GM23338 (cell line): ENCODE data around the gene KCNMA1. TPM values are rescaled to one million over a fixed set of nuclear protein-coding genes. Genes with fewer than 3 reads are reported as not detected.

ENCODE experiments used
- ATAC-seq: fragments of 200-7000 bp; cut with Tn5 transposase; 3 replicates; pipeline ENCODE4 v1.9.1; 2020
- DNase-seq: peaks from one replicate; pipeline ENCODE4 v3.0.0-alpha.2; 2015; ENCODE audit warnings: low spot score
- H2AFZ ChIP-seq: fragments of 200-600 bp; sonication (generic); 2 replicates; pipeline ENCODE4 v1.8.0; 2016; ENCODE audit warnings: antibody characterized with exemption, mild to moderate bottlenecking, moderate library complexity
- H3F3A ChIP-seq: fragments of 200-600 bp; sonication (generic); replicated peaks from 2 replicates; pipeline ENCODE4 v1.8.0; 2017; ENCODE audit warnings: antibody characterized with exemption, mixed run types, low read depth
- H3K27ac ChIP-seq: fragments of 200-600 bp; sonication (generic); 2 replicates; pipeline ENCODE4 v1.6.1; 2016; ENCODE audit warnings: low read depth
- H3K27me3 ChIP-seq: fragments of 200-600 bp; sonication (generic); 2 replicates; pipeline ENCODE4 v1.8.0; 2016; ENCODE audit warnings: mild to moderate bottlenecking, mixed run types, moderate library complexity; ENCODE audit not compliant: insufficient read depth
- H3K36me3 ChIP-seq: fragments of 200-600 bp; sonication (generic); 2 replicates; pipeline ENCODE4 v1.8.0; 2016; ENCODE audit warnings: mild to moderate bottlenecking; ENCODE audit not compliant: insufficient read depth
- H3K4me1 ChIP-seq: fragments of 200-600 bp; sonication (generic); 2 replicates; pipeline ENCODE4 v1.8.0; 2016; ENCODE audit warnings: mild to moderate bottlenecking, moderate library complexity; ENCODE audit not compliant: insufficient read depth
- H3K4me2 ChIP-seq: fragments of 200-600 bp; sonication (generic); 2 replicates; pipeline ENCODE4 v1.7.1; 2017; ENCODE audit warnings: mixed run types
- H3K4me3 ChIP-seq: fragments of 200-600 bp; sonication (generic); 2 replicates; pipeline ENCODE4 v1.6.1; 2016; ENCODE audit warnings: mixed run types
- H3K79me2 ChIP-seq: fragments of 200-600 bp; sonication (generic); replicated peaks from 2 replicates; pipeline ENCODE4 v1.8.0; 2017; ENCODE audit warnings: mild to moderate bottlenecking; ENCODE audit not compliant: insufficient read depth
- H3K9me2 ChIP-seq: fragments of 200-600 bp; sonication (generic); 2 replicates; pipeline ENCODE4 v1.8.0; 2017; ENCODE audit not compliant: insufficient read depth
- H4K20me1 ChIP-seq: fragments of 200-600 bp; sonication (generic); replicated peaks from 2 replicates; pipeline ENCODE4 v1.8.0; 2017; ENCODE audit warnings: mild to moderate bottlenecking; ENCODE audit not compliant: insufficient read depth
- H3K27ac Mint-ChIP-seq: 2 replicates; pipeline ENCODE4 v1.8.0; 2020; ENCODE audit warnings: inconsistent platforms, mild to moderate bottlenecking, moderate library complexity, mixed read lengths
- H3K27me3 Mint-ChIP-seq: 3 replicates; pipeline ENCODE4 v1.8.0; 2022; ENCODE audit warnings: low read depth, mild to moderate bottlenecking, moderate library complexity, mixed read lengths, inconsistent platforms; ENCODE audit not compliant: insufficient read depth, poor library complexity
- H3K36me3 Mint-ChIP-seq: 3 replicates; pipeline ENCODE4 v1.8.0; 2021; ENCODE audit warnings: low read depth, mild to moderate bottlenecking, inconsistent platforms, moderate library complexity, mixed read lengths
- H3K4me1 Mint-ChIP-seq: 3 replicates; pipeline ENCODE4 v1.8.0; 2020; ENCODE audit warnings: mild to moderate bottlenecking, inconsistent platforms, mixed read lengths
- H3K4me3 Mint-ChIP-seq: 3 replicates; pipeline ENCODE4 v1.8.0; 2021; ENCODE audit warnings: moderate library complexity, mild to moderate bottlenecking, inconsistent platforms, mixed read lengths
- H3K9me3 Mint-ChIP-seq: 3 replicates; pipeline ENCODE4 v1.8.0; 2020; ENCODE audit warnings: moderate library complexity, mild to moderate bottlenecking, inconsistent platforms, mixed read lengths
- CREB1 ChIP-seq: fragments of 250-450 bp; sonication (Bioruptor Pico); IDR thresholded peaks from 2 replicates; pipeline ENCODE4 v1.5.0; 2020; ENCODE audit warnings: low read depth, mild to moderate bottlenecking, moderate library complexity
- EZH2 ChIP-seq: fragments of 200-600 bp; sonication (generic); IDR thresholded peaks from one replicate; pipeline ENCODE4 v1.8.0; 2017; ENCODE audit warnings: antibody characterized with exemption, mild to moderate bottlenecking, low read depth; ENCODE audit not compliant: unreplicated experiment
- EZH2phosphoT487 ChIP-seq: fragments of 200-600 bp; sonication (generic); IDR thresholded peaks from one replicate; pipeline ENCODE4 v1.8.1; 2018; ENCODE audit warnings: antibody characterized with exemption; ENCODE audit not compliant: unreplicated experiment
- JUNB ChIP-seq: IDR thresholded peaks from one replicate; pipeline ENCODE4 v1.6.1; 2016; ENCODE audit warnings: antibody characterized with exemption; ENCODE audit not compliant: unreplicated experiment
- NANOG ChIP-seq: IDR thresholded peaks from 2 replicates; pipeline ENCODE4 v1.6.1; 2016; ENCODE audit warnings: antibody characterized with exemption, borderline replicate concordance
- POLR2AphosphoS5 ChIP-seq: IDR thresholded peaks from 2 replicates; pipeline ENCODE4 v1.6.1; 2016; ENCODE audit warnings: antibody characterized with exemption, low read depth
- STAT1 ChIP-seq: IDR thresholded peaks from one replicate; pipeline ENCODE4 v1.6.1; 2016; ENCODE audit warnings: antibody characterized with exemption; ENCODE audit not compliant: unreplicated experiment
- ZNF331 ChIP-seq: fragments of 250-450 bp; sonication (Bioruptor Pico); IDR thresholded peaks from 2 replicates; pipeline ENCODE4 v1.5.0; 2020; ENCODE audit warnings: low read depth, mild to moderate bottlenecking, moderate library complexity
- polyA plus RNA-seq: library from polyadenylated mRNA; unstranded; fragments of >200 nt; fragmentation: Nextera tagmentation; extraction: Ambion mirVana; gene quantifications from 2 replicates; pipeline ENCODE4 v1.2.1, GENCODE V29; 2016
- total RNA-seq: library from RNA; depleted of rRNA; stranded (reverse); fragments of >200 nt; shearing (Covaris generic); gene quantifications from 2 replicates; pipeline ENCODE4 v1.2.3, GENCODE V29; 2014
- TF ChIP-seq, protein P1 (sequence below): fragments of 250-450 bp; sonication (Bioruptor Pico); IDR thresholded peaks from 2 replicates; pipeline ENCODE4 v1.5.0; 2020; ENCODE audit warnings: mild to moderate bottlenecking, moderate library complexity
- TF ChIP-seq, protein P2 (sequence below), 2 experiments: fragments of 200-600 bp in 1 of 2; sonication (generic) in 1 of 2; conservative IDR thresholded peaks; 2 replicates each; pipeline versions ENCODE4 v1.5.1 to v1.6.1; 2016 to 2017; ENCODE audit warnings: antibody characterized with exemption in 2 of 2, low read depth in 2 of 2, mild to moderate bottlenecking in 2 of 2, moderate library complexity in 1 of 2

The KCNMA1 gene
- total and polyA plus RNA-seq, 2 experiments from 2014 or later: 8.2 to 9.0 TPM

DNA sequence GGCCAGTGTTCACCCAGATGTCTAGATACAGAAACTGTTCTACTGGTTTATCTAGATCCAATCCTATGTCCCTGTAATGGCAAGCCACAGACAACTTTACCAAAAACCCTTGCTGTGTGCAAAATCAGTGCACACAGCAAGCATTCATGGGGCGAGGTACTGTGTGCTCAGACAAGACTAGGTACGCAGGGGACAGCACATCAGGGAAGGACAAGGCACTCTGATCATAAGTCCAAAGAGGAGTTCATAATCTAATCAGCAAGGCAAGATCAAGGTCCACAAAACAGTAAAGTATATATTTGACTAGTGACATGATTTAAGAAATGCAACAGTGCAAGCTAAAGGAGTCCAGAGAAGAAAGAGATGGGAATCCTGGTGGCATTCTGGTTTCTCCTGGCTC, 25.9 kb downstream of the KCNMA1 start:
- no peaks in the 10 kb centered on the region for H3K9me3 Mint-ChIP-seq
- Histone ChIP-seq H3K9me2 (peaks cover 7% of the 10 kb centered on the region; the same call in 1 of the 2 replicates), H2AFZ (no peak overlapping the region), H3K4me2 (no peak overlapping the region), H3K27ac (no peak overlapping the region), H3K27me3 (no peaks in the 10 kb centered on the region), H3K36me3 (no peaks in the 10 kb centered on the region), H3K4me1 (no peaks in the 10 kb centered on the region), H4K20me1 (no peaks in the 10 kb centered on the region; the same call in 1 of the 2 replicates), H3K4me3 (no peak overlapping the region), H3K79me2 (0 out of 2 replicates have a peak, but pooled peaks cover 3% of the 10 kb centered on the region), H3F3A (no peaks in the 10 kb centered on the region)
- H3K27me3 Mint-ChIP-seq: peaks cover 3% of the 10 kb centered on the region
- H3K4me3 Mint-ChIP-seq: no peak overlapping the region
- TF ChIP-seq STAT1 (no peak), JUNB (no peak), POLR2AphosphoS5 (no peak), EZH2 (no peak), NANOG (no peak), ZNF331 (CRISPR knock-in tag) (no peak), CREB1 (CRISPR knock-in tag) (no peak), EZH2phosphoT487 (no peak)
- TF ChIP-seq, protein P1, sequence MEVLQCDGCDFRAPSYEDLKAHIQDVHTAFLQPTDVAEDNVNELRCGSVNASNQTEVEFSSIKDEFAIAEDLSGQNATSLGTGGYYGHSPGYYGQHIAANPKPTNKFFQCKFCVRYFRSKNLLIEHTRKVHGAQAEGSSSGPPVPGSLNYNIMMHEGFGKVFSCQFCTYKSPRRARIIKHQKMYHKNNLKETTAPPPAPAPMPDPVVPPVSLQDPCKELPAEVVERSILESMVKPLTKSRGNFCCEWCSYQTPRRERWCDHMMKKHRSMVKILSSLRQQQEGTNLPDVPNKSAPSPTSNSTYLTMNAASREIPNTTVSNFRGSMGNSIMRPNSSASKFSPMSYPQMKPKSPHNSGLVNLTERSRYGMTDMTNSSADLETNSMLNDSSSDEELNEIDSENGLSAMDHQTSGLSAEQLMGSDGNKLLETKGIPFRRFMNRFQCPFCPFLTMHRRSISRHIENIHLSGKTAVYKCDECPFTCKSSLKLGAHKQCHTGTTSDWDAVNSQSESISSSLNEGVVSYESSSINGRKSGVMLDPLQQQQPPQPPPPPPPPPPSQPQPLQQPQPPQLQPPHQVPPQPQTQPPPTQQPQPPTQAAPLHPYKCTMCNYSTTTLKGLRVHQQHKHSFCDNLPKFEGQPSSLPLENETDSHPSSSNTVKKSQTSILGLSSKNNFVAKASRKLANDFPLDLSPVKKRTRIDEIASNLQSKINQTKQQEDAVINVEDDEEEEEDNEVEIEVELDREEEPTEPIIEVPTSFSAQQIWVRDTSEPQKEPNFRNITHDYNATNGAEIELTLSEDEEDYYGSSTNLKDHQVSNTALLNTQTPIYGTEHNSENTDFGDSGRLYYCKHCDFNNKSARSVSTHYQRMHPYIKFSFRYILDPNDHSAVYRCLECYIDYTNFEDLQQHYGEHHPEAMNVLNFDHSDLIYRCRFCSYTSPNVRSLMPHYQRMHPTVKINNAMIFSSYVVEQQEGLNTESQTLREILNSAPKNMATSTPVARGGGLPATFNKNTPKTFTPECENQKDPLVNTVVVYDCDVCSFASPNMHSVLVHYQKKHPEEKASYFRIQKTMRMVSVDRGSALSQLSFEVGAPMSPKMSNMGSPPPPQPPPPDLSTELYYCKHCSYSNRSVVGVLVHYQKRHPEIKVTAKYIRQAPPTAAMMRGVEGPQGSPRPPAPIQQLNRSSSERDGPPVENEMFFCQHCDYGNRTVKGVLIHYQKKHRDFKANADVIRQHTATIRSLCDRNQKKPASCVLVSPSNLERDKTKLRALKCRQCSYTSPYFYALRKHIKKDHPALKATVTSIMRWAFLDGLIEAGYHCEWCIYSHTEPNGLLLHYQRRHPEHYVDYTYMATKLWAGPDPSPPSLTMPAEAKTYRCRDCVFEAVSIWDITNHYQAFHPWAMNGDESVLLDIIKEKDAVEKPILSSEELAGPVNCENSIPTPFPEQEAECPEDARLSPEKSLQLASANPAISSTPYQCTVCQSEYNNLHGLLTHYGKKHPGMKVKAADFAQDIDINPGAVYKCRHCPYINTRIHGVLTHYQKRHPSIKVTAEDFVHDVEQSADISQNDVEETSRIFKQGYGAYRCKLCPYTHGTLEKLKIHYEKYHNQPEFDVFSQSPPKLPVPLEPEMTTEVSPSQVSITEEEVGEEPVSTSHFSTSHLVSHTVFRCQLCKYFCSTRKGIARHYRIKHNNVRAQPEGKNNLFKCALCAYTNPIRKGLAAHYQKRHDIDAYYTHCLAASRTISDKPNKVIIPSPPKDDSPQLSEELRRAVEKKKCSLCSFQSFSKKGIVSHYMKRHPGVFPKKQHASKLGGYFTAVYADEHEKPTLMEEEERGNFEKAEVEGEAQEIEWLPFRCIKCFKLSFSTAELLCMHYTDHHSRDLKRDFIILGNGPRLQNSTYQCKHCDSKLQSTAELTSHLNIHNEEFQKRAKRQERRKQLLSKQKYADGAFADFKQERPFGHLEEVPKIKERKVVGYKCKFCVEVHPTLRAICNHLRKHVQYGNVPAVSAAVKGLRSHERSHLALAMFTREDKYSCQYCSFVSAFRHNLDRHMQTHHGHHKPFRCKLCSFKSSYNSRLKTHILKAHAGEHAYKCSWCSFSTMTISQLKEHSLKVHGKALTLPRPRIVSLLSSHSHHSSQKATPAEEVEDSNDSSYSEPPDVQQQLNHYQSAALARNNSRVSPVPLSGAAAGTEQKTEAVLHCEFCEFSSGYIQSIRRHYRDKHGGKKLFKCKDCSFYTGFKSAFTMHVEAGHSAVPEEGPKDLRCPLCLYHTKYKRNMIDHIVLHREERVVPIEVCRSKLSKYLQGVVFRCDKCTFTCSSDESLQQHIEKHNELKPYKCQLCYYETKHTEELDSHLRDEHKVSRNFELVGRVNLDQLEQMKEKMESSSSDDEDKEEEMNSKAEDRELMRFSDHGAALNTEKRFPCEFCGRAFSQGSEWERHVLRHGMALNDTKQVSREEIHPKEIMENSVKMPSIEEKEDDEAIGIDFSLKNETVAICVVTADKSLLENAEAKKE: no peak
- TF ChIP-seq, protein P2, sequence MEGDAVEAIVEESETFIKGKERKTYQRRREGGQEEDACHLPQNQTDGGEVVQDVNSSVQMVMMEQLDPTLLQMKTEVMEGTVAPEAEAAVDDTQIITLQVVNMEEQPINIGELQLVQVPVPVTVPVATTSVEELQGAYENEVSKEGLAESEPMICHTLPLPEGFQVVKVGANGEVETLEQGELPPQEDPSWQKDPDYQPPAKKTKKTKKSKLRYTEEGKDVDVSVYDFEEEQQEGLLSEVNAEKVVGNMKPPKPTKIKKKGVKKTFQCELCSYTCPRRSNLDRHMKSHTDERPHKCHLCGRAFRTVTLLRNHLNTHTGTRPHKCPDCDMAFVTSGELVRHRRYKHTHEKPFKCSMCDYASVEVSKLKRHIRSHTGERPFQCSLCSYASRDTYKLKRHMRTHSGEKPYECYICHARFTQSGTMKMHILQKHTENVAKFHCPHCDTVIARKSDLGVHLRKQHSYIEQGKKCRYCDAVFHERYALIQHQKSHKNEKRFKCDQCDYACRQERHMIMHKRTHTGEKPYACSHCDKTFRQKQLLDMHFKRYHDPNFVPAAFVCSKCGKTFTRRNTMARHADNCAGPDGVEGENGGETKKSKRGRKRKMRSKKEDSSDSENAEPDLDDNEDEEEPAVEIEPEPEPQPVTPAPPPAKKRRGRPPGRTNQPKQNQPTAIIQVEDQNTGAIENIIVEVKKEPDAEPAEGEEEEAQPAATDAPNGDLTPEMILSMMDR (conservative IDR thresholded peaks at IDR 0.05; ENCODE audit: low read depth in 2 of 2): no peak
- DNase-seq (no peak), ATAC-seq (no peak)
- no peaks in the 10 kb centered on the region for H3K36me3 Mint-ChIP-seq
- H3K4me1 Mint-ChIP-seq: peaks cover 6% of the 10 kb centered on the region
- H3K27ac Mint-ChIP-seq: no peak overlapping the region
